ENCODE measurements around the gene PSAT1. TPM values are rescaled to one million over a fixed set of nuclear protein-coding genes. Genes with fewer than 3 reads are reported as not detected.

The PSAT1 gene
- polyA plus RNA-seq, 3 donors = 0.05 to 4.7 (median 0.11) TPM

DNA sequence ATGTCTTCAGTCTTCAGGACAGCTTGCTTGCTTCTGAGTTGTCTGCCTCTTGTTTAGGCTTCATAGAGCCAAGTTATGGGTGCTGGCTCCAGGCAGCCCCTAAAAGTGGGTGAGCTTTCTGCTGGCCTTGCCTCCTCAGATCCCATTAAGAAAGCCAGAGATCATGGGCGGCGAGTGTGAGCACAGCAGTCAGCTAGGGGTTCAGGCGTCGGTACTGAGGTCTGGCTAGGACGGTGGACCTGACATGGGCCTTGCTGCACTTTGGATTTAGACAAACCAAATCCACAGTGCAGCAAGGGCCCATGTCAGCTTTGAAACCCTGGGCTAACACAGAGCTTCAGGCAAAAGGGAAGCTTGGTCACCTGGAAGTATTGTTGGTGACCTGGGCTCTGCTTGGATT lies 17.6 kb downstream of the PSAT1 start:
- intact Hi-C loops (cut with micrococcal nuclease) = no loop called here
- DNase-seq = no peak
- Histone ChIP-seq H3K4me3 (replicated peaks in 1 of 3; ENCODE audit: low read depth in 2 of 3, low read length in 3 of 3) (no peak overlapping the region), H2AFZ (ENCODE audit: insufficient read depth, low read depth, low read length, poor library complexity, severe bottlenecking) (no peak overlapping the region), H3K9me3 (replicated peaks in 1 of 2; ENCODE audit: control insufficient read depth in 1 of 2, insufficient read depth in 1 of 2, low read length in 2 of 2) (no peaks in the 10 kb centered on the region), H3K9ac (ENCODE audit: insufficient read depth, low read length, poor library complexity, severe bottlenecking) (no peak overlapping the region), H3K27ac (ENCODE audit: low read depth in 1 of 2, low read length in 2 of 2) (no peak overlapping the region), H3K36me3 (replicated peaks in 1 of 2; ENCODE audit: control insufficient read depth in 1 of 2, insufficient read depth in 2 of 2, low read length in 2 of 2) (no peaks in the 10 kb centered on the region), H4K20me1 (ENCODE audit: insufficient read depth, low read length) (no peaks in the 10 kb centered on the region), H3K79me2 (ENCODE audit: insufficient read depth, low read length) (no peaks in the 10 kb centered on the region), H3K27me3 (ENCODE audit: control insufficient read depth in 2 of 2, insufficient read depth in 2 of 2, low read length in 2 of 2) (no peaks in the 10 kb centered on the region), H3K4me1 (ENCODE audit: control insufficient read depth in 1 of 2, insufficient read depth in 2 of 2, low read length in 2 of 2) (peaks cover 0 to 5% of the 10 kb centered on the region in 2 donors), H3K4me2 (replicated peaks; ENCODE audit: extremely low read depth, low read length, poor library complexity, severe bottlenecking) (no peak overlapping the region)
- H3K27me3 Mint-ChIP-seq (ENCODE audit: low read depth in 3 of 3) = peaks cover 0 to 3% (median 2%) of the 10 kb centered on the region in 3 donors
- 95% methylated on average over 5 of the region's 5 CpGs for WGBS (ENCODE audit: insufficient coverage)
- H3K4me3 Mint-ChIP-seq = no peak overlapping the region
- peaks cover 12 to 14% of the 10 kb centered on the region in 2 donors for H3K36me3 Mint-ChIP-seq
- peaks cover 15% of the 10 kb centered on the region for H3K4me1 Mint-ChIP-seq
- TF ChIP-seq, protein P1, sequence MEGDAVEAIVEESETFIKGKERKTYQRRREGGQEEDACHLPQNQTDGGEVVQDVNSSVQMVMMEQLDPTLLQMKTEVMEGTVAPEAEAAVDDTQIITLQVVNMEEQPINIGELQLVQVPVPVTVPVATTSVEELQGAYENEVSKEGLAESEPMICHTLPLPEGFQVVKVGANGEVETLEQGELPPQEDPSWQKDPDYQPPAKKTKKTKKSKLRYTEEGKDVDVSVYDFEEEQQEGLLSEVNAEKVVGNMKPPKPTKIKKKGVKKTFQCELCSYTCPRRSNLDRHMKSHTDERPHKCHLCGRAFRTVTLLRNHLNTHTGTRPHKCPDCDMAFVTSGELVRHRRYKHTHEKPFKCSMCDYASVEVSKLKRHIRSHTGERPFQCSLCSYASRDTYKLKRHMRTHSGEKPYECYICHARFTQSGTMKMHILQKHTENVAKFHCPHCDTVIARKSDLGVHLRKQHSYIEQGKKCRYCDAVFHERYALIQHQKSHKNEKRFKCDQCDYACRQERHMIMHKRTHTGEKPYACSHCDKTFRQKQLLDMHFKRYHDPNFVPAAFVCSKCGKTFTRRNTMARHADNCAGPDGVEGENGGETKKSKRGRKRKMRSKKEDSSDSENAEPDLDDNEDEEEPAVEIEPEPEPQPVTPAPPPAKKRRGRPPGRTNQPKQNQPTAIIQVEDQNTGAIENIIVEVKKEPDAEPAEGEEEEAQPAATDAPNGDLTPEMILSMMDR (IDR thresholded peaks at IDR 0.05) = no peak
- H3K9me3 Mint-ChIP-seq = no peaks in the 10 kb centered on the region
- peak overlapping the region in 1 of 7 donors; percentile 39 for H3K27ac Mint-ChIP-seq

DNA sequence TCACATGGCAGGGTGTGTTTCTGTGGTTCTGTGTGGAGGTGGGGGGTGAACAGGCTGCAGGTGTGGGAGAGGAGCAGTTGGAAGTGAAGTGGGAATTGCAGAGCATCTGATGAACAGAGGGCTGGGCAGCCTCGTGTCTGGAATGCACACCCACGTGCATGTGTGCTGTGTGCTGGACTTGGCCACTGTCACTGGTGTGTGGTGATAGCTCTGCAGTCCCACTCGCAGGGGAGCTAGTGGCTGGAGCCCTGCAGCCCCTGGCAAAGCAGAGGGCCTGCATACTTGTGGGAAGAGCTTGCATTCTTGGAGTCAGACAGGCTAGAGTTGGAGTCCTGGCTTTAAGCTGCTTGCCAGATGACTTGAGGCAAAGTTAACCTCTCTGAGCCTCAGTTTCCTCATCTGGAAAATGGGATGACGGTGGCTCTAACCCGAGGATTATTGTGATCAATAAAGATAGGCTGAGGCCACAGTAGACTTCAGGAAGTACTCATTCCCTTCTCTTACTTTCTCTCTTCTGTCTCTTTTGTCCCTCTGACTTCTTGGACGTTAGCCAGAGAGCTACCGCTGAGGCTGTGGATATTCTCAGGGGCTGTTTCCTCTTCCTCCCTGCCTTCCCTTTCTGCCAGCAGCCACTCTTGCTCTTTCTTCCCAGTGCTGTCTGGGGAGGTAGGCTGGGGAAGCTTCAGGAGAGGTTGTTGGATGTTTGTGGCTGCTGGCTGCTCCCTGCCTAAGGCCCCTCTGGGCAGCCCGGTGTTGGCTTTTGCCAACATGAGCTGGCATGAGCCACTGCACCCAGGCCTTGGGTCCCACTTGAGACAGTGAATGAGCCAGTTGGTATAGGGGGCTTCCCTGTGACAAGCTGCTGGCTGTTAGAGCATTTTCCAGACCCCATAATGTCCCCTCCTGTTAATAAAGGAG lies 18.3 kb downstream of the PSAT1 start:
- no peaks in the 10 kb centered on the region for H3K27me3 ChIP-seq (ENCODE audit: control insufficient read depth in 2 of 2, insufficient read depth in 2 of 2, low read length in 2 of 2)
- no peaks in the 10 kb centered on the region for H3K36me3 ChIP-seq (replicated peaks in 1 of 2; ENCODE audit: control insufficient read depth in 1 of 2, insufficient read depth in 2 of 2, low read length in 2 of 2)
- no peaks in the 10 kb centered on the region for H3K79me2 ChIP-seq (ENCODE audit: insufficient read depth, low read length)
- TF ChIP-seq, protein P1 (IDR thresholded peaks at IDR 0.05) = no peak
- no peak overlapping the region for H3K27ac ChIP-seq (ENCODE audit: low read depth in 1 of 2, low read length in 2 of 2)
- Mint-ChIP-seq H3K4me3 (no peak overlapping the region), H3K27ac (peak overlapping the region in 1 of 7 donors; percentile 39), H3K36me3 (peaks cover 17 to 19% of the 10 kb centered on the region in 2 donors), H3K4me1 (peaks cover 12% of the 10 kb centered on the region), H3K9me3 (peaks cover 0 to 4% (median 0%) of the 10 kb centered on the region in 7 donors), H3K27me3 (ENCODE audit: low read depth in 3 of 3) (peaks cover 0 to 3% (median 2%) of the 10 kb centered on the region in 3 donors)
- no peak for DNase-seq
- H4K20me1 ChIP-seq (ENCODE audit: insufficient read depth, low read length) = no peaks in the 10 kb centered on the region
- intact Hi-C loops (cut with micrococcal nuclease) = no loop called here
- no peaks in the 10 kb centered on the region for H3K9me3 ChIP-seq (replicated peaks in 1 of 2; ENCODE audit: control insufficient read depth in 1 of 2, insufficient read depth in 1 of 2, low read length in 2 of 2)
- no peak overlapping the region for H3K9ac ChIP-seq (ENCODE audit: insufficient read depth, low read length, poor library complexity, severe bottlenecking)
- no peak overlapping the region for H3K4me3 ChIP-seq (replicated peaks in 1 of 3; ENCODE audit: low read depth in 2 of 3, low read length in 3 of 3)
- no peak overlapping the region for H2AFZ ChIP-seq (ENCODE audit: insufficient read depth, low read depth, low read length, poor library complexity, severe bottlenecking)
- peaks cover 0 to 5% of the 10 kb centered on the region in 2 donors for H3K4me1 ChIP-seq (ENCODE audit: control insufficient read depth in 1 of 2, insufficient read depth in 2 of 2, low read length in 2 of 2)
- WGBS (ENCODE audit: insufficient coverage) = 81% methylated on average over 3 of the region's 8 CpGs
- H3K4me2 ChIP-seq (replicated peaks; ENCODE audit: extremely low read depth, low read length, poor library complexity, severe bottlenecking) = no peak overlapping the region

Measured in CD14-positive monocyte (primary cell).